CD4-positive, alpha-beta T cell (primary cell): ENCODE measurements around the gene DHX8. TPM values are rescaled to one million over a fixed set of nuclear protein-coding genes. Genes with fewer than 3 reads are reported as not detected.

ENCODE experiments used
- ATAC-seq: fragments of 200-7000 bp; cut with Tn5 transposase; one replicate; pipeline ENCODE4 v1.10.0; 2022; ENCODE audit warnings: mild to moderate bottlenecking; ENCODE audit not compliant: poor library complexity
- CTCF ChIA-PET: fragments of 350-600 bp; sonication (Branson Sonifier 250); formaldehyde crosslinking; loops from one replicate; lab custom pipeline; 2021; ENCODE audit warnings: antibody characterized with exemption, inconsistent platforms; lab: Charles Lee
- POLR2A ChIA-PET: fragments of 350-600 bp; sonication (Branson Sonifier 250); formaldehyde crosslinking; loops from one replicate; lab custom pipeline; 2021; ENCODE audit warnings: antibody characterized with exemption, inconsistent platforms; lab: Charles Lee
- DNase-seq, 14 experiments: peaks; one replicate each; pipeline ENCODE4 v3.0.0-alpha.2; 2013 to 2020; ENCODE audit warnings: mixed read lengths in 2 of 14
- H3K27ac ChIP-seq, 2 donors: one replicate each; pipeline versions ENCODE4 v1.5.1 to v1.7.0; 2013; ENCODE audit warnings: low read length in 2 of 2, low read depth in 1 of 2, mild to moderate bottlenecking in 1 of 2
- H3K27me3 ChIP-seq, 2 experiments: 1 replicate in 1 of 2; 2 replicates in 1 of 2; pipeline versions ENCODE4 v1.6.1 to v1.7.0; 2013; ENCODE audit warnings: low read length in 2 of 2, control low read depth in 1 of 2, mild to moderate bottlenecking in 1 of 2, moderate library complexity in 1 of 2; ENCODE audit not compliant: insufficient read depth in 2 of 2, control insufficient read depth in 1 of 2
- H3K36me3 ChIP-seq: one replicate; pipeline ENCODE4 v1.6.1; 2013; ENCODE audit warnings: low read length, control low read depth; ENCODE audit not compliant: insufficient read depth
- H3K4me1 ChIP-seq: one replicate; pipeline ENCODE4 v1.6.1; 2013; ENCODE audit warnings: low read length, control low read depth; ENCODE audit not compliant: insufficient read depth
- H3K4me3 ChIP-seq: one replicate; pipeline ENCODE4 v1.5.1; 2013; ENCODE audit warnings: mild to moderate bottlenecking, low read length, moderate library complexity
- H3K9me3 ChIP-seq, 2 experiments: 1 replicate in 1 of 2; 2 replicates in 1 of 2; pipeline versions ENCODE4 v1.6.1 to v1.7.0; 2013; ENCODE audit warnings: low read length in 2 of 2, mild to moderate bottlenecking in 2 of 2, control low read depth in 1 of 2, moderate library complexity in 1 of 2; ENCODE audit not compliant: control insufficient read depth in 1 of 2, insufficient read depth in 1 of 2
- H3K27ac Mint-ChIP-seq: one replicate; pipeline ENCODE4 v1.8.0; 2020; ENCODE audit warnings: mixed read lengths
- H3K27me3 Mint-ChIP-seq: one replicate; pipeline ENCODE4 v1.8.0; 2021; ENCODE audit warnings: mixed read lengths
- H3K36me3 Mint-ChIP-seq: one replicate; pipeline ENCODE4 v1.8.0; 2021; ENCODE audit warnings: low read depth, mixed read lengths
- H3K4me1 Mint-ChIP-seq: one replicate; pipeline ENCODE4 v1.8.0; 2021; ENCODE audit warnings: low read depth, mixed read lengths
- H3K4me3 Mint-ChIP-seq: one replicate; pipeline ENCODE4 v1.8.0; 2020; ENCODE audit warnings: mild to moderate bottlenecking, mixed read lengths
- H3K9me3 Mint-ChIP-seq: one replicate; pipeline ENCODE4 v1.8.0; 2020; ENCODE audit warnings: mixed read lengths
- intact Hi-C, 2 experiments: fragments of 100-400 bp; cut with DNase I in 1 of 2; cut with micrococcal nuclease in 1 of 2; formaldehyde crosslinking; loops; one replicate each; pipeline versions ENCODE4 v1.15.1 to v1.9.0; 2023 to 2025; cut with DNase I, micrococcal nuclease
- total RNA-seq, 174 experiments: library from RNA in 2 of 174; stranded (reverse) in 2 of 174; gene quantifications; one replicate each; pipeline ENCODE4 v1.2.3 and lab custom pipeline; 2021 to 2026
- TF ChIP-seq, protein P1 (sequence below): fragments of 200-600 bp; IDR thresholded peaks from one replicate; pipeline ENCODE4 v1.8.0; 2022; ENCODE audit warnings: antibody characterized with exemption, mild to moderate bottlenecking

Gene DHX8
- total RNA-seq, 2 experiments from 2014 or later = 88.8 to 106 TPM

DNA sequence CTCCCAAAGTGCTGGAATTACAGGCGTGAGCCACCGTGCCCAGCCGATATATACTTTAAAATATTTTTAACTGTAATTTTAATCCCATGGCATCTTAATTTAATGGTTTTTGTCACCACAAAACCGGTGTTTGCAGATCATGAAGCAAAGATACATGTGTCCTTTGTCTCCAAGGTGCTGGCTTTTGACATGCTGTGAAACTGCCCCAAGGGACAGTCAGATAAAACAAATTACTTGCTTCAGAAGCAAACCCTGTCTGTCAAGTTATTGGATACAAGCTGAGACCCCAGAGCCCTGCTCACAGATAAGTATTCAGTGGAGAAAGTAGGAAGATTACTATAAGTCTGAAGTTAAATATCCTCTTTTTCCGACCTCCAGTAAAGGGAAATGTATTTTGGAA is 45.1 kb upstream of the DHX8 start:
- ChIA-PET POLR2A (no interaction called here), CTCF (no interaction called here)
- Histone ChIP-seq H3K27ac (no peak overlapping the region), H3K27me3 (peaks cover 3 to 4% of the 10 kb centered on the region in 2 experiments), H3K4me3 (no peak overlapping the region), H3K36me3 (no peaks in the 10 kb centered on the region), H3K9me3 (no peaks in the 10 kb centered on the region), H3K4me1 (no peaks in the 10 kb centered on the region)
- no peaks in the 10 kb centered on the region for H3K36me3 Mint-ChIP-seq
- intact Hi-C loops = no loop called here
- no peak overlapping the region for H3K4me3 Mint-ChIP-seq
- no peaks in the 10 kb centered on the region for H3K9me3 Mint-ChIP-seq
- TF ChIP-seq, protein P1, sequence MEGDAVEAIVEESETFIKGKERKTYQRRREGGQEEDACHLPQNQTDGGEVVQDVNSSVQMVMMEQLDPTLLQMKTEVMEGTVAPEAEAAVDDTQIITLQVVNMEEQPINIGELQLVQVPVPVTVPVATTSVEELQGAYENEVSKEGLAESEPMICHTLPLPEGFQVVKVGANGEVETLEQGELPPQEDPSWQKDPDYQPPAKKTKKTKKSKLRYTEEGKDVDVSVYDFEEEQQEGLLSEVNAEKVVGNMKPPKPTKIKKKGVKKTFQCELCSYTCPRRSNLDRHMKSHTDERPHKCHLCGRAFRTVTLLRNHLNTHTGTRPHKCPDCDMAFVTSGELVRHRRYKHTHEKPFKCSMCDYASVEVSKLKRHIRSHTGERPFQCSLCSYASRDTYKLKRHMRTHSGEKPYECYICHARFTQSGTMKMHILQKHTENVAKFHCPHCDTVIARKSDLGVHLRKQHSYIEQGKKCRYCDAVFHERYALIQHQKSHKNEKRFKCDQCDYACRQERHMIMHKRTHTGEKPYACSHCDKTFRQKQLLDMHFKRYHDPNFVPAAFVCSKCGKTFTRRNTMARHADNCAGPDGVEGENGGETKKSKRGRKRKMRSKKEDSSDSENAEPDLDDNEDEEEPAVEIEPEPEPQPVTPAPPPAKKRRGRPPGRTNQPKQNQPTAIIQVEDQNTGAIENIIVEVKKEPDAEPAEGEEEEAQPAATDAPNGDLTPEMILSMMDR = no peak
- no peaks in the 10 kb centered on the region for H3K4me1 Mint-ChIP-seq
- DNase-seq (no peak), ATAC-seq (no peak)
- peaks cover 27% of the 10 kb centered on the region for H3K27me3 Mint-ChIP-seq
- H3K27ac Mint-ChIP-seq = no peak overlapping the region

DNA sequence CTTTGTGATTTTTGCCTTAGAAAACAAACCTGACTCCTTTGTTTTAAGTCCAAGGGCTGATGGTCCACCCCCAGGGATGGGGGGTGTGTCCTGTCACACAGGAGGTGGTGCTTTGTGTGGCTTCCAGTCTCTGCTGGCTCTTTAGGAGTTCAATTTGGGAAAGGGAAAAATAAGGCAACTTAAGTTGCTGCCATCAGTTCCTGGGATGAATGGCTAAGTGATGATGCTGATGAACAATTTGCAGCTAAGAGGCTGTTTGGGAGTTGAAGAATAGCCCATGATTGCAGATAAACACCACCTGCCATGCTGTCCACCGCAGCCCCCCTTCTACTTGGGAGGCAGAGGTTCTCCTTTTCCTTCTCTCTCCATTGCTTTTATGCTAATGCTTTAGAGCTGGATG is 44.7 kb upstream of the DHX8 start:
- ATAC-seq = no peak
- intact Hi-C loops = no loop called here
- Mint-ChIP-seq H3K27me3 (peaks cover 27% of the 10 kb centered on the region), H3K36me3 (no peaks in the 10 kb centered on the region), H3K4me1 (no peaks in the 10 kb centered on the region), H3K4me3 (no peak overlapping the region), H3K27ac (no peak overlapping the region), H3K9me3 (no peaks in the 10 kb centered on the region)
- Histone ChIP-seq H3K27ac (no peak overlapping the region), H3K4me3 (no peak overlapping the region), H3K4me1 (no peaks in the 10 kb centered on the region), H3K27me3 (peaks cover 0 to 4% of the 10 kb centered on the region in 2 experiments), H3K36me3 (no peaks in the 10 kb centered on the region), H3K9me3 (no peaks in the 10 kb centered on the region)
- CTCF ChIA-PET = no interaction called here
- POLR2A ChIA-PET = no interaction called here
- no peak for DNase-seq
- TF ChIP-seq, protein P1 = no peak

DNA sequence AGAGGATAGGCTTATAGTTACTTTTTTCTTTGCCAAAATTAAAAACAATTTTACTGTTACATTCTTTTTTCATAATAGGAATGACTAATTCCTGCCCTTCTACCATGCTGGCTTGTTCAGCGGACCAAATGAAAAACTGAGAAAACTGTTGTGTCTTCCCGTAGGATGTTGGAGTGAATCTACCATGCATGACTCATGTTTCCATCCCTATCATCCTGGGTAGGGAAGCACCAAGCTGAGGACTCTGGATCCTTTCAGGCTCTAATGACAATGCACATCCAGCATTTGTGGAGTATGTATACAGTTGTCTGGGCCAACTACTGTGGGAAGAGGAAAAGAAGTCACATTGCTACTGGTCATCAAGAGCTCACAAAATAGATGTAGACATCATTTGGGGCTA is 41.1 kb upstream of the DHX8 start:
- Histone ChIP-seq H3K9me3 (no peaks in the 10 kb centered on the region), H3K4me3 (no peak overlapping the region), H3K36me3 (no peaks in the 10 kb centered on the region), H3K27ac (no peak overlapping the region), H3K4me1 (no peaks in the 10 kb centered on the region), H3K27me3 (peaks cover 0 to 4% of the 10 kb centered on the region in 2 experiments)
- TF ChIP-seq, protein P1 = no peak
- Mint-ChIP-seq H3K4me3 (no peak overlapping the region), H3K27me3 (peaks cover 15% of the 10 kb centered on the region), H3K36me3 (no peaks in the 10 kb centered on the region), H3K4me1 (no peaks in the 10 kb centered on the region), H3K9me3 (no peaks in the 10 kb centered on the region), H3K27ac (no peak overlapping the region)
- intact Hi-C loops = no loop called here
- DNase-seq = no peak
- ChIA-PET POLR2A (no interaction called here), CTCF (interaction anchor here (1.2 kb wide), 1 partner anchor 27 kb away, joined by 3 read pairs; no protein-coding TSS in a partner anchor)
- no peak for ATAC-seq
